Measurements from ENCODE around the gene KIAA0586. TPM values are rescaled to one million over a fixed set of nuclear protein-coding genes. Genes with fewer than 3 reads are reported as not detected.

The KIAA0586 gene
- total and polyA plus RNA-seq, 9 of the 15 experiments (the other 6 are each of a cell fraction or from before 2014, with no cell fraction given), result 11.2 to 30.9 (median 22.6) TPM

- H3K4me1 ChIP-seq (replicated peaks in 1 of 2; ENCODE audit: control insufficient read depth in 2 of 2, insufficient read depth in 2 of 2, low read length in 2 of 2), result peaks cover 0 to 9% of the 10 kb centered on the region in 2 experiments; a peak in 3 of 5 replicates
- H3K9me3 ChIP-seq (replicated peaks; ENCODE audit: control insufficient read depth, insufficient read depth, low read depth, low read length), result no peaks in the 10 kb centered on the region
- no peaks in the 10 kb centered on the region for H3K36me3 ChIP-seq (ENCODE audit: control insufficient read depth, insufficient read depth, low read length)
- no peaks in the 10 kb centered on the region for H3K79me2 ChIP-seq (ENCODE audit: control insufficient read depth, insufficient read depth, low read length)
- ATAC-seq (peak; percentile 95), FAIRE-seq (no peak), DNase-seq (ENCODE audit: extremely low read depth in 1 of 4, low spot score in 3 of 4) (peak; percentile 59 to 67 (median 62))
- intact Hi-C loops (cut with micrococcal nuclease) (no loop called here), in situ Hi-C loops (cut with MboI) (no loop called here)
- H3K27ac ChIP-seq (ENCODE audit: extremely low read depth, low read depth, low read length), result no peak within 1 kb of the TSS
- H3K4me2 ChIP-seq (ENCODE audit: insufficient read depth, low read length), result peak within 1 kb of the TSS; percentile 62
- POLR2A ChIA-PET, result no interaction called here
- H2AFZ ChIP-seq (ENCODE audit: low read depth, low read length), result peak within 1 kb of the TSS; percentile 96
- H3K27me3 ChIP-seq (ENCODE audit: control insufficient read depth in 2 of 2, insufficient read depth in 2 of 2, low read length in 2 of 2), result no peaks in the 10 kb centered on the region
- CTCF ChIA-PET (ENCODE audit: low intra/inter-chr PET ratio), result interaction anchor here (0.6 kb wide), 1 partner anchor 287 kb away, joined by 3 read pairs; no protein-coding TSS in a partner anchor
- 70% methylated on average over 26 of the region's 86 CpGs for WGBS (ENCODE audit: insufficient coverage, low coverage, missing lambda C conversion rate)
- peak within 1 kb of the TSS; percentile 37 to 72; a peak in 3 of 4 replicates for H3K9ac ChIP-seq (ENCODE audit: insufficient read depth in 1 of 2, low read depth in 2 of 2, low read length in 2 of 2)
- BruUV-seq (replicated peaks), result no TSS peak
- H4K20me1 ChIP-seq (replicated peaks; ENCODE audit: control insufficient read depth, insufficient read depth, low read length), result no peaks in the 10 kb centered on the region
- peak within 1 kb of the TSS; percentile 11 for H3K4me3 ChIP-seq
- no peaks in the 10 kb centered on the region for H3K9me1 ChIP-seq (ENCODE audit: control insufficient read depth, insufficient read depth, low read length)
- TF ChIP-seq CREB1 (IDR thresholded peaks at IDR 0.05) (peak; percentile 13; the same call in 1 of the 2 replicates), CREB1 (CRISPR knock-in tag; IDR thresholded peaks at IDR 0.05) (no peak), PHB2 (IDR thresholded peaks at IDR 0.05; ENCODE audit: low read depth) (no peak), MEIS2 (IDR thresholded peaks at IDR 0.05; ENCODE audit: partially characterized antibody) (no peak), STAT5B (CRISPR knock-in tag; IDR thresholded peaks at IDR 0.05) (no peak), ZBTB26 (CRISPR knock-in tag; IDR thresholded peaks at IDR 0.05) (no peak), MEF2A (IDR thresholded peaks at IDR 0.05; ENCODE audit: control insufficient read depth, low read depth, low read length) (no peak), MTA3 (IDR thresholded peaks at IDR 0.05; ENCODE audit: borderline replicate concordance) (no peak), U2AF1 (optimal IDR thresholded peaks at IDR 0.05; ENCODE audit: low read depth, low read length) (no peak), L3MBTL2 (IDR thresholded peaks at IDR 0.05) (peak; percentile 94), STAT5A (IDR thresholded peaks at IDR 0.05; ENCODE audit: borderline replicate concordance, low read length) (no peak), ZFX (CRISPR knock-in tag; IDR thresholded peaks at IDR 0.05) (peak; percentile 35; the same call in 1 of the 2 replicates), ZNF316 (IDR thresholded peaks at IDR 0.05) (no peak), ZNF764 (CRISPR knock-in tag; IDR thresholded peaks at IDR 0.05; ENCODE audit: low read depth) (no peak), ZSCAN29 (IDR thresholded peaks at IDR 0.05) (no peak), MLX (CRISPR knock-in tag; conservative IDR thresholded peaks at IDR 0.05) (no peak), CTCF (IDR thresholded peaks at IDR 0.05 in 2 of 3, conservative IDR thresholded peaks at IDR 0.05 in 1 of 3; ENCODE audit: insufficient read depth in 2 of 3, low read depth in 1 of 3, low read length in 3 of 3) (peak; percentile 40 to 85 (median 53)), TGIF2 (CRISPR knock-in tag; IDR thresholded peaks at IDR 0.05) (no peak), JUNB (CRISPR knock-in tag; conservative IDR thresholded peaks at IDR 0.05) (no peak), ATF1 (CRISPR knock-in tag; IDR thresholded peaks at IDR 0.05) (no peak), ATF1 (tag; IDR thresholded peaks at IDR 0.05) (no peak)
Observed at GRCh38 chr14:58395812-58396788, 31.4 kb upstream of the KIAA0586 start, which contains the start of gene TOMM20L. TSS of gene TOMM20L (plus strand) at chr14:58395930. CDS start at chr14:58395958, 28 bp downstream.
